LHCN-M2 (cell line): ENCODE results near the gene SLC22A13. TPM values are rescaled to one million over a fixed set of nuclear protein-coding genes. Genes with fewer than 3 reads are reported as not detected.
"Not testable (repeated sequence)": the region's sequence is repeated elsewhere in the genome, so short reads cannot be mapped to it uniquely, and the experiment has no call there.

Experiments
- DNase-seq: peaks from one replicate; pipeline ENCODE4 v3.0.0-alpha.2; 2012; ENCODE audit warnings: low read depth
- total RNA-seq: library from RNA; depleted of rRNA; stranded (reverse); fragments of >200 nt; gene quantifications from 2 replicates; pipeline ENCODE4 v1.2.3, GENCODE V29; 2014

The SLC22A13 gene
- total RNA-seq, 1 experiment from 2014 or later = 0.29 TPM

DNA sequence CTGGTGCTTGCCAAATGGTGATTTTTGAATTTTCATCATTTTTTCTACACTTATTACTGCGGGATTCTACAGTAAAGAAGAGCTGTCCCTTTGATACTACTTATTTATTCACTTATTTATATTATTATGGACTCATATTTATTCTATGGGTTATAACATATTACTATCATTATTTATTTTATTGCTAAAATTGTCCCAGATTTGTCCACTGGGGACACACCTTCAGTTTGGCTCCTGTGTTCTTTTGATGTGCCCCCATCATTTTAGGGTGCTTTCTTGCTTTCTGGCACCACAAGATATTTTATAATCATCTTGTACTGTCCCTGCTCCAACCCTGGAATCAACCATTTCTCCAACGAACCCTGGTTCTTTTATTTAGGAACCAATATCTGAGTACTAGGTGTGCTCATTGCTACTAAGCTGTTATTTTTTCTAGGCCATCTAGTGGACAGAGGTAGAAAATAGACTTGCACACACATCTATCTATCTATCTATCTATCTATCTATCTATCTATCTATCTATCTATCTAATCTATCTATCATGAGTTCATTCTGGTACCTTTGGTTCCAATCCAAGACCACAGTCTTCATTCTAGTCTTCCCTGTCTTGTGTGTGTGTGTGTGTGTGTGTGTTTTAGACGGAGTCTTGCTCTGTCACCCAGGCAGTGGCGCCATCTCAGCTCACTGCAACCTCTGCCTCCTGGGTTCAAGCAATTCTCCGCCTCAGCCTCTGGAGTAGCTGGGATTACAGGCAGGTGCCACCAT, 32.5 kb downstream of the SLC22A13 start:
- DNase-seq = peak; percentile 10

DNA sequence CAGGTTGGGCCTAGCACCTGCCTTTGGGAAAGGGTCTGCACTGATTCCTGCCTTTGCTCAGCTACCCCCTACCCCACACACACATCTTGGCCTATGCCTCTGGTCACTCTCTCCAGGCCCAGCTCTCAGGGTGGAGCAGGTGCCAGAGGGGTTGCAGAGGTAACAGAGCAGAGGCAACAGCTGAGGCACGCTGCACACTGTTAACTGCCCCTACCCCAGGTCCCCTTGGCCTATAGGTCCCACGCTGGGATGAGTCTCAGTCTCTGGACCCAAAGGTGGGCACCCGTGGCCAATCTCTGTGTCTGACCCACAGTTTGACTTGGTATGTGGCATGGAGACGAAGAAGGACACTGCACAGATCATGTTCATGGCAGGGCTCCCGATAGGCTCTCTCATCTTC, 41.3 kb downstream of the SLC22A13 start:
- no peak for DNase-seq

DNA sequence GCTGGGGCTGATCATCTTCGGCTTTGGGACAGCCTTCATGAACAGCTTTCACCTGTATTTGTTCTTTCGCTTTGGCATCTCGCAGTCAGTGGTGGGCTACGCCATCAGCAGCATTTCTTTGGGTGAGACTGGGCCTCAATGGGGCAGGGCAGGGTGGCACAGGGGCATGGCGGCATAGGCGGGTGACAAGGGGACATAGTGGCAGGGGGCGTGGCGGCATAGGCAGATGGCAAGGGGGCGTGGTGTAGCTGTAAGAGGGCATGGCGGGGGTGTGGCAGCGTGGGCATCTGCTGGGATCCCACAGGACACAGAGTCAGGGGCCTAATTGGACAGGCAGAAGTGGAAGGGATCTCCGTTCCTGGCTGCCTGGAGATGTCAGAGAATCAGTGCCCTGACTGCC, 42.0 kb downstream of the SLC22A13 start:
- DNase-seq = no peak

DNA sequence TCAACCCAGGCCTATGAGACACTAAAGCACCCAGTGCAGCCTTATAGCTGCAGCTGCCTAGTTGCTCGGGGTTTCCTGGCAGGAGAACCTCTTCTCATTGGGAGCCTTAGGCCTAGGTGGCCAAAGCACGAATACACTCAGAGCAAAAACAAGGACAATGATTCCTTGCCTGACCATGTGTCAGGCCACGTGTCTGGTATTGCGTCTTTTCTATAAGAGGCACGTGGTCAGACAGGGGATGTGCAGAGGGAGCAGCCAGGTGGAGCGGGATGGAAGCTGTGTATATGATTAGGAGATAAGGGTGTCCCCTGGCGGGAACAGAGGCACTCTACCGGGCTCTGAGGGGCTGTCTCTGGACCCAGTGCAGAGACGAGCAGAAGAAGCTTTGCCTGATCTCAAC, 42.8 kb downstream of the SLC22A13 start:
- DNase-seq = no peak

DNA sequence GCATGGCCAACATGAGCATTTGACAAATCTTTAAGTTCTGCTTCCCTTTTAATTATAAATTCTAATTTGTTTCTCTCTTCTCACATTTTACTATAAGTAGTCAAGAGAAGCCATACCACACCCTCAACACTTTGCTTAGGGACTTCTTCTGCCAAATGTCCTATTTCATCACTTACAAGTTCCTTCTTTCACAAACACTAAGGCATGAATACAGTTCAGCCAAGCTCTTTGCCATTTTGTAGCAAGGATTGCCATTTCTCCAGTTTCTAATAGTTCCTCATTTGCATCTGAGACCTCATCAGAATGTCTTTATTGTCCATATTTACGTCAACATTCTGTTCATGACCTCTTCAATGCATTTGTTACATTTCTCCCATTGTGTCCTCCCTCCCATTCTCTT, 45.9 kb downstream of the SLC22A13 start:
- no peak for DNase-seq

DNA sequence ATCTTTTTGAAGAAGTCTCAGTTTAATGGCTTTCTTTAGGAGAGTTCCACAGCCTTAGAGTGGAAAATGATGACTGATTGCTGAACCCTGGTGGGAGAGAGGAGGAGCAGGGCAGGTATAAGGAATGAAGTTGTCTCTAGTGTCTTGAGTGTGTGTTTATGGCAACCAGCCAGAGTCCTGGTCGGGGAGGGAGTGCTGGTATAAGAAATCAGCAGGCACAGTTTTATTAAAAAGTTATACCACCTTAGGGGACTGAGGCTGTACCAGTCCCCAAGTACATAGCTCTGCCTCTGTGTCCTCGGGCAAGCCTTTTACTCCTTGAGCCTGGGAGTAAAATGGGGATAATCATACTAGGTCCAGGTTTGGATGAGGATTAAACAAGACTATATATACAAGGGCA, 46.3 kb downstream of the SLC22A13 start:
- DNase-seq = no peak

DNA sequence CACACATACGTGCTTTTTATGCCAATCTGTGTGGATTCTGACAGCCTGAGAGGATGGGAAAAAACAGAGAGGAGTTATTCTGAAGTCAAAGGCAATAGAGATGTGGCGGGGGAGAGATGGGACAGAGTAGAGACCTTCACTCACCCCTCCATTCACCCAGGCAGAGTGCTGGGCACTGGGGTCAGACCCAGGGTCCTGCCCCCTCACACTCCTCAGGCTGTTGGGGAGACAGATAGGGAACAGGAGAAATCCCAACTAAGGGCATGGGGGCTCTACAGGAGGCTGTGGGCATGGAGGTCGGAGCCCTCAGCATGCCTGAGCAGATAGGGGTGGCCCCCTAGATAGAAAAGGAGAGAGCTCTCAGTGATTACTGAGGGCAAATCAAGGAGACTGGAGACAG, 46.7 kb downstream of the SLC22A13 start:
- DNase-seq = no peak

DNA sequence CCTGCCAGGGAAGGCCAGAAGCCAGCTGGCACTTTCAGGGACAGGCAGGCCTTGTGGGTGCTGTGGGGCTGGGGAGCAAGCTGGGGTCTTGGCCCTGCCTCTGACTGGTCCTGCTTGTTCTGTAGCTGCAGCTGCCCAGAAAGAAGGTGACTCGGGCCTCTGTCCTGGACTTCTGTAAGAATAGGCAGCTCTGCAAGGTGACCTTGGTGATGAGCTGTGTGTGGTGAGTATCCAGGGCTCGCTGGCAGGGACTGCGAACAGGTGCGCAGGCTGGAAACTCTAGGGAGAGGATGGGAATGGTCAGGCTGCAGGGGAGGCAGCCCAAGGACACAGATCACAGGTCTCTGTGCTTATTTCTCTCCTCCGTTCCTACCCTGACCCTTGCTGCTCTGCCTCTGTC, 47.7 kb downstream of the SLC22A13 start:
- DNase-seq = no peak

DNA sequence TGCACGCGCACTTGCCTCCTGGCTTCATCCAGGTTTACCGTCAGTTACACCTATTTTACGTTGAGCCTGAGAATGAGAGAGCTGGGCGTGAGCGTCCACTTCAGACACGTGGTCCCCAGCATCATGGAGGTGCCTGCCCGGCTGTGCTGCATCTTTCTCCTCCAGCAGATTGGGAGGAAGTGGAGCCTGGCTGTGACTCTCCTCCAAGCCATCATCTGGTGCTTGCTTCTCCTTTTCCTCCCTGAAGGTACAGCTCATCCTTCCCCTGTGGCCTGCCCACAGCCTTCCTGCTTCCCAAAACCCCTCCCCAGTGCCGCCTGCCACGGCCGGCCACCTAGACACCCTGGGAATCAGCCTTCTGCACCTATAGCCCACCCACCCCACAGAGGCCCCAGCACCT, 48.1 kb downstream of the SLC22A13 start:
- DNase-seq = no peak

DNA sequence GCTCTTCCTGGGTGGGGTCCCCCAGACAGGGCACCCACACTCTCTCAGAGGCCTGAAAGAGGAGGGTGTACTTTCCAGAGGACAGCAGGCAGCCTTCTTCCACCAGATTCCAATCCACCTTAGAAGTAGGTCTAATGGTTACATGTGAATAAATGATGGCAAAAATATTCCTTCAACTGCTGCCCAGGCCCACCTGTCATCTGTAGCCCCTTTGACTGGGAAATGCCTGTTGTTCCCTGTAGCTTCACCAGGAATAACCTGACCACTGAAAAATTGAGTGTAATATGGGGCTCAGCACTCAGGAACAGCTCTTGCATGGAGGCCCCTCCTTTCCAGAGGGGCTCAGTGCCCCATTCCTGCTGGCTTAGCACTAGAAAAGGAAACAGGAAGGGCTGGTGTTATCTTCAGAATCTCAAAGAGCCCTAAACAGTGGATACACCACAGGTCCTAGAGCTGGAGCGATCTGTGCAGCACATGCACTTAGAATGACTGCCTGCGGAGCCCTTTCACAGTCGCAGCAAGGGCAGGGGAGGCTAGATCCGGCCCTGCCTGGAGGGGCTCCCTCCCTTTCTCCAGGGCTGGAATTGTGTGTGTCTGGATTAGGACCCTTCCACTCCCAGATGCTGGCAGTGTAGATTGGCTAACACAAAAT, 48.6 kb downstream of the SLC22A13 start:
- no peak for DNase-seq

DNA sequence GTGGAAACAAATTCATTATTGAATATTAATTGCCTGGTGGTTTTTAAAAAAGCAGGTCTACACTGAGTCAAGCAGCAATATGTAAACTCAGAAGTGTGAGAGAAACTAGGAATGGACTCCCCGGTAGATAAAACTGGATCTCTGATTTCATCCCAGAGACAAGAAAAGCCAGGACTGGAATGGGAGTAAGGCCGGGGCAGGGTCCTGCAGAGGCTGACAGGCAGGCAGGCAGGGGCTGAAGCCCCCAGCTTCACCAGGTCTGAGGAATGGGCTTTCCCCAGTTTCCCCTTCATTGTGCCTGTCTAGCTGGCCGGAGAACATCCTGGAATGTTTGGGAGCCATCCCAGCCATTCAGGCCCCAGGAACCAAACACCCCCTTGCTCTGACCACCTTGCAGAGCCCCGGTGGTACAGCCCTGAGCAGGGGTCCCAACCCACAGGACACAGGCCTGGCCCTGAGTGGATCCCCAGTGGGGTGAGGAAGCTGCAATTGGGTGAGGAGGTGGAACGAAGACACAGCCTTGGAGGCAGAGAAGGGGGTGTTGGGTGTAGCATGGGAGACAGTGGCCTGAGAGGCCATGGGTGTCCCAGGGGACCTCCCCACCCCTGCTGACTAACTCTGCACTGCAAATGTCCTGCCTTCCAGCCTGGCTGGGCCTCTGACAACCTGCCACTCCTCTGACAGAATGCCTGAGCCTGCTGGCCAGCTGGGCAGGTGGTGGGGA, 49.3 kb downstream of the SLC22A13 start:
- no peak for DNase-seq

DNA sequence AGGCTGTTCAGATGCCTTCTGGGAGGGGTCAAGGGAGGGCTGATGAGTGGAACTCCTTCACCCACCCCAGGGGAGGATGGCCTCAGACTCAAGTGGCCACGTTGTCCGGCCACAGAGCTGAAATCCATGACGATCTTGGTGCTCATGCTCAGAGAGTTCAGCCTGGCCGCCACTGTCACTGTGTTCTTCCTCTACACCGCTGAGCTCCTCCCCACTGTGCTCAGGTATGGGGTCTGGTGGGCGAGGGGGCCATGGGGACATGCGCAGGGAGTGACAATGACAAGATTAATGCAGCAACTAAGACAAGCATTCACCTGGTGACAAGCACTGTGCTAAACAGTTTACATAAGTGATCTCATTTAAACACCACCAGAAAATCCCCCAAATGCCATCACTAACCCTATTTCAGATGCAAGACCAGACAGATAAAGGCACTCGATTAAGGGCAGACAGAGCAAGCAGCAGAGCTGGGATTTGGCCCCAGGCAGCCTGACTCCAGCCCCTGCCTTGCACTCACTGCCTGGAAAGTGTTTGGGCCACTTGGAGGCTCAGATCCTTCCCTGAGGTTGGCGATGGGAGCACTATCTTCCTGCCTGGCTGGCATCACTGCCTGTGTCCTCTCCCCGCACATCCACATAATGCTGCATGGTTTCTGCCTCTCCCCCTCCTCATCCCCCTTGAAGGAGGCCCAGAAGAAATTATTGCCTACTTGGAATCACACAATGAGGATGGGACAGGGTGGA, 50.0 kb downstream of the SLC22A13 start:
- DNase-seq = no peak

DNA sequence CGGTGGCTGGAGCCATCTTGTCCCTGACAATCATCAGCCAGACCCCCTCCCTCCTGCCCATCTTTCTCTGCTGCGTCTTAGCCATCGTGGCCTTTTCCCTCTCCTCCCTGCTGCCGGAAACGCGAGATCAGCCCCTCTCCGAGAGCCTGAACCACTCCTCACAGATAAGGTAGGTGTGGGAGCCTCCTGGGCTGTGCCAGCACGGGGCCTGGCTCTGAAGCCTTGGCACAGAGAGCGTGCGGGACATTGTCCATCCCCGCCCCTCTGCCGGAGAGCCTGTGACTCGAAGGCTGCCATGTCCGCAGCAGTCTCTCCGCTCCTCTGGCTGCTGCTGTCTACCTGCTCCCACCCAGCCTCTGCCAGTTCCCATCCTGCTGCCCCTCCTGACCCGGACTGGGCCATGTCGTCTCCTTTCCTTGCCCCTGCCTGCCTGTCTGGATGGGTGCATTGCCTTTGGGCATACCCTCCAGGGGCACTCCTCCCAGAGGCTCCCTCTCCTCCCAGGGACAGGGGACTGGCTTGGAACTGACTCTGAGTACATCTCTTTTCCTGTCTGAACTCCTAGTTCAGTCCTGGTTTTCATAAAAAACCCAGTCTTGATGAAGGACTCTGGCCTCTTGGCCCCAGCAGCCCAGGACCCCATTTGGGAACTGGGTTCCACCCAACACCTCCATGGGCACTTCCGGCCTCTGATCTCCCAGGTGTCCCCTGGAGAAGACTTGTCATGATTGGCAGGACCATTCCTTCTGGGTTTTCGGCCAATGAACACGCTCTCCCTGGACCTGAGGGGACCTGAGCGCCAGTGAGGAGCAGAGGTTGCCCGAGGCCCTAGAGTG, 51.0 kb downstream of the SLC22A13 start:
- DNase-seq = no peak

DNA sequence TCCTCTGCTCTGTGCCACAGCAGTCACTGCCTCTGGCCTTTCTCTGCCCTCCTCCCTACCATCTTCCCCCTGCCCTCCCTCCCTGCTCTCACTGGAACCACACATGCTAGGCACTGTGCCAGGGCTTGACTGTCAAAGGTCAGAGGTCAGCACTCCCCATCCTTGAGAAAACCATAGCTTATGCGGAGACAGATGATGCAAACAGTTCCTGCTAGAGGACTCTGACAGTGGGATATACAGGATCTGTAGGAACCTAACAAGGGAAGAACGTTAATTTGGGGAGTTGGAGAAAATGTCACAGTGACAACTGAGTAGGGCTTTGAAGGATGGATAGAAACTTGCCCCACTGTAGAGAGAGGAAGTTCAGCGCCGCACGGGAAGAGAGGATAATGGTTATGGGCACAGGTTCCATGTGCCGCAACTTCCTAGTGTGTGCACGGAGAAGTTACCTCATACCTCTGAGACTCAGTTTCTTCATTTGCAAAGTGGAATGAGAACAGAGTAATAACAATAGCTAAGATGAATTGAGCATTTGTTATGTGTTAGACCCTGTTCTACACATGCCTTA, 51.7 kb downstream of the SLC22A13 start:
- DNase-seq = peak; percentile 49

DNA sequence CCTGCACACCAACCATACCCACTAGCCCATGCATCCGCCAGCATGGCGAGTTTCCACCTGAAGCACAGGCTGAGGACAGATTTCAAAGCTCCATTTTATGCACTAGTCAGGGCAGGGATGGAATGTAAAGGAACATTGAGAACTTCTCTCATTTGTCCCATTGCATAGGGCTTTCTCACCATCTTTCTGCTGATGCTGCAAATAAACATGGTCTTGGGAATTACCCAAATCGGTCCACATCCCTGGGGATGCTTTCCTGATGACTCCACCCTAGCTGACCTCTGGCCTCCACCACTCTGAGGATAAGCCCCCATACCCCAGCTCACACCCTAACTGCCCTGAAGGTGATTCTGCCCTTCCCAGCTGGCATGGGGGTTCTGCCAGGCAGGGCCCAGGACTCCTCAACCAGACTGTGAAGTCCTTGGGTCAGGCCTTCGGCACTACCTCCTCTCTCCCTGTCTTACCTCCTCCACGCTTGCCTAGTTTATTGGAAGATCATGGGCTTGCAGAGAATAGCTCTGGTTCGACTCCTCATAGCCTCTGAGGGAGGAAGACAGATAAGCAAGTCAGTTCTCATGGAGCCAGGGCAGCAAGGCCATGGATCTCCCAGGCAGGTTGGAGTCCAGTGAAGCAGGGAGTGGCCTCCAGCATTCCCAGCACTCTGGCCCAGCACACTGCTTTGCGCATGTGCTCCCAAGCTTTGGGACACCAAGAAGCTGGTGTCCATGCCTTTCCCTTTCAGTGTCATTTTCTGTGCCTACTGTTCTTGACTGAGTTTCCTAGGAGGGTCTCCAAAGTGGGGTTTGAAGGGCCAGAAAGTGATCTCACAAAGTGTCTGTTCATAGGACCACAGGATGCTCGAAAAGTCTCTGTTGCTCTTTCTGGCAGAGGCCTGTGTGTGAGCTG, 53.4 kb downstream of the SLC22A13 start:
- DNase-seq = no peak

DNA sequence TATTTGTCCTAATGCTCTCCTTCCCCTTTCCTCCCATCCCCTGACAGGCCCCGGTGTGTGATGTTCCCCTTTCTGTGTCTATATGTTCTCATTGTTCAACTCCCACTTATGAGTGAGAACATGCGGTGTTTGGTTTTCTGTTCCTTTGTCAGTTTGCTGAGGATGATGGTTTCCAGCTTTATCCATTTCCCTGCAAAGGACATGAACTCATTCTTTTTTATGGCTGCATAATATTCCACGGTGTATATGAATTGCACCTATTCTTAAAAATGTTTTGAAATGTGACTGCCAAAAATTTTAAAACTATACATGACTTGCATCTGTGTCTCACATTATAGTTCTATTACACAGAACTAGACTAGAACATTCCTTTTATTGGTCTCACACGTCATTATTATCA, 55.0 kb downstream of the SLC22A13 start:
- DNase-seq = not testable (repeated sequence)

DNA sequence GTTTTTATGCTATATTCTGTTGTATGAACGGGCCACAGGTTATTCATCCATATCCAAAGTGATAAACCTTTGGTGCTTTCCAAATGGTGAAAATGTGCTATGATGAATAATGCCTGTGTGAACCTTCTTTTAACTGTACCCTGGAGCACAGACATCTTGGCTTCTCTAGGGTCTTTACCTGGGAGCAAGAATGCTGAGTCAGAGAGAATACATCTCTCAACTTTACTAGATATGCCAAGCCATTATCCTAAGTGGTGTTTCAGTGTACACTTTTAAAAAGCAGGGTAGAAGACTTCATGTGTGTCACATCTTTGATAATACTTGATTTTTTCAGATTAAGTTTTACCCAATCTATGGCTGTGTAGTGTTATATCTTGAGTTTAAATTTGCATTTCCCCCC, 57.4 kb downstream of the SLC22A13 start:
- DNase-seq = no peak

DNA sequence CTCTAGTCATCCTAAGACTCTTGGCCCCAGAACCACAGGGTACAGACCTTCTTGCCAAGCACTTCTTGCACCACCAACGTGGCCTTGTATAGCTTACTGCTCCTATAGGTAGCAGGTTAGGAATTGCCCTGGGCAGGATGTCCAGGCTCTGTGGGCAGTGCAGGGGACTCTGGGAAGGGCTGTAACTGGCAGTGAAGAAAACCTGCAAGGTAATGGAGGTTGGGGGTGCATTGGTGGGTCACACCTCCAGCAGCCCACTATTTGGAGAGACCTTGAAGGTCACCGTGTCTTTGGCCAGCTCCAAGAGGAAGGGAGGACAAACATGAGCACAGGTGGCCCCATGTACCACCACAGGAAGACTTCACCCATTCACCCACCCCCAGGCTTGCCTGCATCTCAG, 59.6 kb downstream of the SLC22A13 start:
- DNase-seq = no peak

DNA sequence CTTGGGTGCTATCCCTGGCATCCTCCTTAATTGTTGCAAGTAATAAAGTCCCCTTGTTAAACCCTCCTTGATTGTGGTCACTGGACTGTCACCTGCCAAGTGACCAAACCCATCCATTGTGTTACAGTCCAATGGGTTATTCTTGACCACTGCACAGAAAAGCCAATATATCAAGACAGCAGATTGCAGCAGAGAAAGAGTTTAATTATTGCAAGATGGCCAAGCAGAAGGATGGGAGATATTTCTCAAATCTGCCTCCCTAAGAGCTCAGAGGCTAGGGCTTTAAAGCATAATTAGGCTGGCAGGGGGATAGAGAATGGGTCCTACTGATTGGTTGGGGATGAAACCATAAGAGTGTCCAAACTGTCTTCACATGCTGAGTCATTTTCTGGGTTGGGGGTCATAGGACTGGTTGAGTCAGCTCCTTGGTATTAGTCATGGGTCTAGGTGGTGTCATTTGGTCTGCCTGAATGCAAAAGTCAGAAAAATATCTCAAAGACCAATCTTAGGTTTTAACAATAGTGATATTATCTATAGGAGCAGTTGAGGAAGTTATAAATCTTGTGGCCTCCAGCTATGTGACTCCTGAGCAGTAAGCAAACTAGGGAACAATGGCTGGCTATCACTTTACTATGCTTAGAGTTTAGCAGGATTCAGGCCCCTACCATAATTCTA, 61.9 kb downstream of the SLC22A13 start:
- DNase-seq = peak; percentile 70
